GM21737 (cell line): ENCODE results near the gene HID1.
"Not testable (repeated sequence)": the region's sequence is repeated elsewhere in the genome, so short reads cannot be mapped to it uniquely, and the experiment has no call there.

ENCODE experiments used
- ATAC-seq: cut with Tn5 transposase; IDR thresholded peaks from one replicate; pipeline ENCODE4 v1.9.1; 2021; ENCODE audit warnings: mild to moderate bottlenecking, moderate library complexity; ENCODE audit not compliant: unreplicated experiment

Gene HID1

DNA sequence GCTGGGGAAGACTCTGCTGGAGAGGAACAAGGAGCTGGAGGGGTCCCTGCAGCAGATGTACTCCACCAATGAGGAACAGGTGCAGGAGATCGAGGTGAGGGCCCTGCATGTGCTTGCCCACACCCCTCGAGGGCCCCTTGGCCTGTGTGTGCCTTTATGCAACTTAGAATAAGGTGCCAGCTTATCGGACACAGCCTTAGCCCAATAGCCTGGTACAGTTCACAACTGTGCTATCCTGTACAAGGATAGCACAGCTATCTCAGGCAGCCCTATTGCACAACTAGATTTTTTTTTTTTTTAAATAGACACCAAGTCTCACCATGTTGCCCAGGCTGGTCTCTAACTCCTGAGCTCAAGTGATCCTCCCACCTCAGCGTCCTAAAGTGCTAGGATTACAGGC, 27.0 kb upstream of the HID1 start:
- ATAC-seq: no peak

DNA sequence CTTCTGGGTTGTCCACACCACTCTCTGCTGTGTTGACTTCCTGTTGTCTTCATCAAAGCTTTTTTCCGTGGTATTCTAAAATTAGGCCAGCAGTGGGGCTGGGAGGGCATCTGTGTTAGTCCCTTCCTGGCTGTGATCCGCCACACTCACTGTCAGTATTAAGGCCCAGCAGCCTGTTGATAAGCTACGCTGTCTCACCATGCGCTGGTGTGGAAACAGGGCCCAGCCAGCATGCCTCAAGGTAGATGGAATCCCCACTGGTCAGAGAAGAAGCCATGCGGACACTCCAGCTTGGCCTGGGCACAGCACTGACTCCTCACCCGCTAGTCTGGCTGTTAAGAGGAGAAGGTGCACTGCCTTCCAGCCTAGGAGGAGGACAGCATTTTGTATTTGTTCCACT, 26.2 kb upstream of the HID1 start:
- ATAC-seq: no peak

DNA sequence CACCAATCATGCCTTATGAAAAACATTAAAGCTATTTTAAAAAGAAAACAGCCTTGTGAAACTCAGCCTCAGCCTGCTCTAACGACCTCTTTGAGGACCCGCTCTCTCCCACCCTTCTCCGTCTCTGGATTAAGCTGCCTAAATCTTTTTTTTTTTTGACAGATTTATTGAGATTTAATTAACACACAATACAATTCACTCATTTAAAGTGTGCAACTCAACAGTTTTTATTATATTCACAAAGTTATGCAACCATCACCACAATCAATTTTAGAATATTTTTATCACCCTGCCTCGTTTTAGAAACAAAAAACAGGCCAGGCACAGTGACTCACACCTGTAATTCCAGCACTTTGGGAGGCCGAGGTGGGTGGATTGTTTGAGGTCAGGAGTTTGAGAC, 23.3 kb upstream of the HID1 start:
- no peak for ATAC-seq

DNA sequence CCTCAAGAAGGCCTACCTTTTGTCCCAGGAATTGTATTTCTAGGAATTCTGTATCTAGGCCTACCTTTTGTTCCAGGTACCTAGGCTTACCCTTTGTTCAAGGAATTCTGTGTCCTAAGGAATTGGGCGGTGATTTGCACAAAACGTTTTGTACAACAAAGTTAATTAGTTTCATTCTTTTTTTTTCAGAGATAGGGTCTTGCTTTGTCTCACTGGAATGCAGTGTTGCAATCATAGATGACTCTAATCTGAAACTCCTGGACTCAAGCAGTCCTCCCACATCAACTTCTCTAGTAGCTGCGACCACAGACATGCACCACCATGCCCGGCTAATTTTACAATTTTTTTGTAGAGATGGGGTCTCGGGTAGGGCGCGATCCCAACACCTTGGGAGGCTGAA, 21.9 kb upstream of the HID1 start:
- ATAC-seq: no peak

DNA sequence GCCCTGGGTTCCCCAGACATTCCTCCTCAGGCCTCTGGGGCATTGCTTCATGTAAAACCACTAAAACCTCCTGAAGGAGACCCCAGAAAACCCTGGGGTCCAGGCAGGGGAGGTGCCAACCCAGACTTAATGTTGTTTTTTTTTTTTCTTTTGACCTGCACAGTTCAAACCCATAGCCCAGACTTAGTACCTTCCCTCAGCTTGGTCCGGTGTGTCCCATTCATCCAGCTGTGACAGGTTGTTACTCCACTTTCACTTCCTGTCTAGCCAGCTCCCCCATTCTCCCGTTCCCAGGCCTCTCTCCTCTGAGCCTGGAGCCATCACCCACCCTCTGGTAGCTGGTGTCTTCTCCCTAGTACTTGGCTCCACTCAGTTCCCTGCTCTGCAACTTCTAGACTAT, 19.7 kb upstream of the HID1 start:
- no peak for ATAC-seq

DNA sequence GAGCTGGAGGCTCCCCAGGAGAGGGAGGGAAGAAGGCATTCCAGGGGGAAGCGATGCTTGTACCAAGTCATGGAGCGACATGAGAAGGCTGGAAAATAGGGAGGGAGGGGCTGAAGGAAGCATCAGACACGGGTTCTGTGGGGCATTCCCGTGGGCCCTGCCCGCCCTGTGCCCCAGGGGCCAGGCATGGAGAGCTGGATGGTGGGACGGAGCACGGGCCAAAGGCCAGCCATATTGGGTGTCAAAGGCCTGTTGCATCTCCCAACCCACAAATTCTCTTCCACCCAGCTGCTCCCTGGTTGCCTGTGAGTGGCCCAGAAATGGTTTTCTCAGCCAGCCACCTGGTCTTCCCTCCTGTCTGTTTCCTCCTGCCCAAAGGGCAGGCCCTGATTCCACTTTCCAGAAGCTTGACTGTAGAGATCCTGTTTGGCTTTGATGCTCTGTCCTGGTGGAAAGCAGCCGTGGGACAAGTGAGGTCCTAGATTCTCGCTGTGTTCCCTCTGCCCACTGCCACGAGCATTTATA, 18.1 kb upstream of the HID1 start:
- ATAC-seq: no peak

DNA sequence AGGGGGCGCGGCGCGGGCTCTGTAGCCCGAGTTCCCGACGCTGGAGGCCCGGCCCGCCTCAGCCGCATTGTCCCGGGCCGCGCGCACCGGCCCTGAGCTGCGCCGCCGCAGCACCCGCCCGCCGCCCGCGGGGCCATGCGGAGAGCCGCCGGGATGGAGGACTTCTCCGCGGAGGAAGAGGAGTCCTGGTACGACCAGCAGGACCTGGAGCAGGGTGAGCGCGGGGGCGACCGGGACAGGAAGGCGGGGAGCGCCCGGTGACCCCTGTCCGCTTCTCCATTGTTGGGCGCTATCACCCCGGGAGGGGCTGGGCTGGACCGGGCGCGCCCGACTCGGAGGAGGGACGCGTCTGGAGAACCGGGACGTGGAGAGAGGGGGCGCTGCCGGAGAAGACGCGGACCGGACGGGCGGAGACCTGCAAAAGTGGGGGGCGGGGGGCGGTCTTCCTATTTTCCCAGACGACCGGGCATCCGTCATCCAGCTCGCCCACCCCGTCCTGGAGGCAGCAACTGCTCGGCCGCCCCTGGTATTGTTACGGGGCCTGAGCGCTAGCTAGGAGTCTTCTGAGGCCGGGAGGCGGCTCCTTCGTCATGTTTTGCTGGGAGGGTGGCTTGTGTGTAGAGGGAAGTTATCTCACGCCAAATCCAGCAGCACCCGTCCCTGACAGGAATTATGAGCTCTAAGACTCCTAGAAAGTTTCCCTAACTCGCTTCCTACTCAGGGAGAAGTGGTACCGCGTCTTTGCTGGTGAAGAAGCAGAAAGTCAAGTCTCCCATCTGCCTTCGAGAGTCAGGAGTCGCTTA, 15.6 kb upstream of the HID1 start:
- peak; percentile 27 for ATAC-seq

DNA sequence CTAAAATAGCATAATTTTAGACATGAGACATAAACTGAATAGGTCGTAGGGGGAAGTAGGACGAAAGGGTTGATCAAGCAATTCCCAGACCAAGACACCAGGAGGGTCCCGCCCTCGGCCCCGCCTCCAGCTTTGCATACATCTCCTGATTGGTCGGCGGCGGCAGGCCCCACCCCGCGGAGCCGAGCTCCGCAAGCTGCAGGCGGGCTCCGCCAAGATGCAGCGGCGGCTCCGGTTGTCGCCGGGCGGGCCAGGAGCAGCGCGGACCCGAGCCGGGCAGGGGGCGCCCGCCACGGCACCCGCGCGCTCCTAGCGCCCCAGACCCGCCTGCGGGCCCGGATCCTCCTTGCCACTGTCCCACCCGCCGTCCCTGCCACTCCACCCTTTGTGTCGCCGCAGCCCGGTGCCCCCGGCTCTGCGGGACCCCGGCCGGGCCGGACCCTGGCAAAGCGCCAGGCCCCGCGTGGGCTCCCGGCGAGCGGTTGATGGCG, 14.9 kb upstream of the HID1 start, which contains the start of gene CDR2L:
Gene CDR2L, plus strand, starts transcription at position 215 of the 491 bp plus-strand sequence. CDS start 412 bp downstream, outside the sequence.
- ATAC-seq: peak; percentile 93

DNA sequence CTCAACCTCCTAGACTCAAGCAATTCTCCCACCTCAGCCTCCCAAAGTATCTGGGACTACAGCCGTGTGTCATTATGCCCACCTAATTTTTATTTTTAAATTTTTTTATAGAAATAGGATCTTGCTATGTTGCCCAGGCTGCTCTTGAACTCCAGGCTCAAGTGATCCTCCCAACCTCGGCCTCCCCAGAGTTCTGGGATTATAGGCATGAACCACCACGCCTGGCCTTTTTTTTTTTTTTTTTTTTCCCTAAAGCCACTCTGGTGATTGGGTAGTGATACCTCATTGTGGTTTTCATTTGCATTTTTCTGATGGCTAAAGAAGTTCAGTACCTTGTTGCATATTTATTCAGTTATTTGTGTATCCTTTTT, 13.6 kb upstream of the HID1 start:
- ATAC-seq: no peak

DNA sequence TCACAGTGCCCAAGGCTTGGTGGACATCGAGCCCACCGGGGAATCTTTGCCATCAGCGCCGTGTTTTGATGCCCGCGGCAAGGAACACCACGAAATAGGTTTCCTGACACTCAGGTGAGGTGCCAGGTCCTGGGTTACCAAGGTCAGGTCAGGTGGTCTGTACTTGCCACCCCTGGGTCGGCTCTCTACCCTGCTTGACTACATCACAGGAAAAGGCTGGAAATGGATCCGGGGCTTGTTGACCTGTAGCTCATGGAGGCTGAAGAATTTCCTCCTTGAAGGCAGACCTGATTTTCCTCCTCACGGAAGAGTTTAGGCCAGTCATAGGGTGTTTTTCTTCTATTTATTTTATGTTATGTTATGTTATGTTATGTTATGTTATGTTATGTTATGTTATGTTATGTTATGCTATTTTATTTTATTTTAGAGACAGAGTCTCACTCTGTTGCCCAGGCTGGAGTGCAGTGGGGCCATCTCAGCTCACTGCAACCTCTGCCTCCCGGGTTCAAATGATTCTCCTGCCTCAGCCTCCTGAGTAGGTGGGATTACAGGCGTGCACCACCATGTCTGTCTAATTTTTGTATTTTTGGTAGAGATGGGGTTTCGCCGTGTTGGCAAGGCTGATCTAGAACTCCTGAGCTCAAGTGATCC, 10.2 kb upstream of the HID1 start:
- ATAC-seq: not testable (repeated sequence)

DNA sequence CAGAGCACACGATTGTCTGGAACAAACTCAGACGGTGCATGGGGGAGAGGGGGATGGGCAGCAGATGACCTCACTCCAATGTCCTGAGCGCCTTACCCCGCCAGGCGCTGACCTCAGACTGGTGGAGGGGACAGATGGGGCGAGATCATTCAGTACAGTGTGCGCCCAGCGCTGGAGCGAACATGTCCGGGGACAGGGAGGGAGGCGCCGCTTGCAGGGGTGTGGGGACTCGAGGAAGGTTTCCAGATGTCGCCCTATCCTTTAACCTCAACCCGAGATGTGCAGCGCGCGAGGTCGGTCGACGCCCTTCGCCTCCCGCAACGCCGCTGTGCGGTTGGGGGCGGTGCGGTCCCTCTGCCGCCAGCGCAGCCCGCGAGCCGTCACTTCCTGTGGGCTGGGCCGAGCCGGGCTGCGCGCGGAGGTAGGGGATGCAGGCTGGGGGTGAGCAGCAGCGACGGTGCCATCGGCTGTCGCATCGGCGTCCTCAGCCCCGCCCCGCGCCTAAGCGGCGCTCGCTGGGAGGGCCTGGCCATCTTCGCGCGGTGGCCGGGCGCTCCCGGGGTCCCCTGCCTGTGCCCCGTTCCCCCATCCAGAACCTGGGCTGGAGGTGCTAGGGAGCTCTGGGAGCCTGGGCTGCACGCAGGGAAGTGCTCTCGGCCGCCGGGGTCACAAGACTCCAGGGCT, 9.6 kb upstream of the HID1 start:
- ATAC-seq: no peak

DNA sequence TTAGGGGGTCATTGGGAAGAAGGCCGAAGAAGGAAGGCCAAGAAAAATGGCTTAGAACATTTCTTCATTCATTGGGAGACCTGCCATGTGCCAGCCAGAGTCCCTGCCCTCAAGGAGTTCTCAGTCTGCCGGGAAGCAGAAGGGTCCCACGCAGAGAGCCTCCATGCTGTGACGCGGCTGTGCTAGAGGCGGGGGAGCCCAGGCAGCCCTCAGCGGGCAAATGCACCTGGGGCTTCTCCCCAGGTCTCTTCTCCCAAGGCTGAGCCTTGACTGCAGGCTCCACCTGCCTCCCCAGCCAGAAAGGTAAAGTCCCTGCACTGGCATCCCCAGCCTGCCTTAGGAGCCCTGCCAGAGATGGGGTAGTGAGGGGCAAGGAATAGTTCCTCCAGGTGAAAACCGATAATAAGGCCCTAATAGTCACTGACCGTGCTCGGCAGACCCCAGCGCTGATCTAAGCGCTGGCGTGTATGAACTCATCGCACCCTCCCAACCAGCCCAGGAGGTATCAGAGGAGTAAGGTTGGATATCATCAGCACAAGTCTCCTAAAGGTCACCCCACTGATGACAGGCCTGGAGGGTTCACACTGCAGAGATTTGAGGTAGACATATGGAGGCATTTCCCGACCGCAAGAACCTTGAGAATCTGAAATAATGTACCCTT, 8.9 kb upstream of the HID1 start:
- ATAC-seq: no peak

DNA sequence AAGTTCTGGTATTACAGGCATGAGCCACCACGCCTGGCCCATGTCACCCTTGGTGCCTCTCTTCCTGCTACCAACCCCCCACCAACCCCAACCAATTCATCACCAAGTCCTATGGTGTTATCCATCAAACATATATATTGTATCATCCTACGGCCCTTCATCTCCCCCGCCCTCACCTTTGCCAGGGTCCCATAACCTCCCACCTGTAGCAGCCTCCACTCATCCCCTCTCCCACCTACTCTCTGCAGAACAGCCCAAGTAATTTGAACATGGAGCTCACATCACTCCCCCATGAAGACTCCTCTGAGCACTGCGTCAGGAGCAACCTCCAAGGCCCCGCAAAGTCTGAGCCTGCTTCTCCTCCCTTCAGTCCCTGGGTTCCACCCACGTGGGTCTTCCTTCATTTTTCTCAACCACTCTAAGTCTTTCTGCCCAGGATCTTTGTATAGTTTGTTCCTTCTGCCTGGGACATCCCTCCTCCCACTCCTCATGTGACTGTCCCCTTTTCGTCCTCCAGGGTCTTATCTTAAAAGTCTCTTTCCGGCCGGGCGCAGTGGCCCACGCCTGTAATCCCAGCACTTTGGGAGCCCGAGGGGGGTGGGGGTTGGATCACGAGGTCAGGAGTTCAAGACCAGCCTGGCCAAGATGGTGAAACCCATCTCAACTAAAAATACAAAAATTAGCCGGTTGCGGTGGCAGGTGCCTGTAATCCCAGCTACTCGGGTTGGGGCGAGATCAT, 7.0 kb upstream of the HID1 start:
- ATAC-seq: no peak

DNA sequence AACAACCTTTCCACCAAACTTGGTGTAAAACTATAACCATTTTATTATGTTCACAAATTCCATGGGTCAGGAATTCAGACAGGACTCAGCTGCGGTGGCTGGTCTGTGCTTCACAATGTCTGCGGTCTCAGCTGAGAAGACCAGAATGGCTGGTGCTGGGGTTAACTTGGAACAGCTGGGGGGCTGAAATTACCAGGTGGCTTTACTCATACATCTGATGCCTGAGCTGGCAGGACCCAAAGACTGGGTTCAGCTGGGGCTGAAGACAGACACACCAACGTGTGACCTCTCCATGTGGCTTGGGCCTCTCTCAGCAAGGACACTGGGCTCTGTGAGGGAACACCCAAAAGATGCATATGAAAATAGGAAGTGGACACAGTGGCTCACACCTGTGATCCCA, 5.7 kb upstream of the HID1 start:
- ATAC-seq: no peak

DNA sequence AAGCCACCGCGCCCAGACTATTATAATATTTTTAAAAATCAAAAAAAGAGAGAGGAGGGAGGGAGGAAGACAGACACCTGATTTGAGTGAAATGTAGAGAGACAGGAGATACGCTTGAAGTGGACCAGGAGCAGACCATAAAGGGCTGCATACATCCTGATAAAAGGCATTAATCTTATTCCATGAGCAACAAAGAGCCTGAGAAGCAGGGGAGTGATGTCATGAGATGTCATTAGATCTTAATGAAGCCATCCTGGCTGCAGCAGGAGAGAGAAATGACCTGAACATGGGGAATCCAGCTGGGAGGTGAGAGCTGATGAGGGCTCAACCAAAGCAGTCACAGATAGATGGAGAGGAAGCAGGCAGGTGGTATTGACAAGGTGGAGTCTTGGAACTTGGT, 5.2 kb upstream of the HID1 start:
- no peak for ATAC-seq

DNA sequence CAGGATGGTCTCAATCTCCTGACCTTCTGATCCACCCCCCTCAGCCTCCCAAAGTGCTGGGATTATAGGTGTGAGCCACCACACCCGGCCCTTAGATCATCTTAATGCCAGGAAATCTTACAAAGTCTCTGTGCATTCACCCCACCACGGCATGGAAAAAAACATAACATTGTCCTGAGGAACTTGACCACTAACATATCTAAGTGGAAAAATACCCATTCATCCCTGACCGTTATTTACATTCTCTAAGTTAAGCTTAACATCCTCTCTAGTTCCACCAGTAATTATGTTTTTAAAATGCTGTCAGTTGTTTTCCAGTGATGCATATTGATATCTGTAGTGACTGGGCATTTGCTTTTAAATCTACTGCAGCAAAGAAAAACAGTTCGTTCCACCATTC, 3.4 kb upstream of the HID1 start:
- no peak for ATAC-seq

DNA sequence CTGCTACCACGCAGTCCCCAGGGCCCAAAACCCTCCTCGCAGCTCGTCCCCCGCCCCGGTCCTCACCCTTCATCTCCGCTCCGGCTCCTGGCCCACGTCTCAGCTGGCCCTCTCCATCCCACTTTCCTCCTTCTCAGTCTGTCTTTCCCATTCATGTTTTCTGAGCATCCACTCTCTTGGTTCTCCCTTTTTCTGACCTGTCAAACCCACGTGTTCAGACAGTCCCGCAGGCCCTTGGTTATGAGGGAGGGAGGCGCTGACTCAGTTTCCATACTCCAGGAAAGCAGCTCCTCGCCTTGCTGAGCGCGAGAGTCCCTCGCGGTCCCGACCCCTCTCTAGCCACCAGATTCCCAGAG, 392 bp upstream of the HID1 start:
- no peak for ATAC-seq

DNA sequence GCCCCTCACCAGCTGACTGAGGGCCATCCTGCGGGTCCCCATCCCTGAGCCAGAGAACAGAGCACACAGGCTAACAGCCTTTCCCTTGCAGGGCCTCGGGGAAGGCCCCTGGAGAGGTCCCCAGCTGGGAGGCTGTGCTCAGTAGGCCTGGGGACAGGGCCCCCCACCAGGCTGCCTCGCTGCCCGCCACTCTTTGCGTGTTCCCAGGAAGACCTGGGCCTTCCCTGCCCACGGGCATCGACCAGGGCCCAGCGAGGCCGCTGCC, 785 bp downstream of the HID1 start:
- ATAC-seq: no peak

DNA sequence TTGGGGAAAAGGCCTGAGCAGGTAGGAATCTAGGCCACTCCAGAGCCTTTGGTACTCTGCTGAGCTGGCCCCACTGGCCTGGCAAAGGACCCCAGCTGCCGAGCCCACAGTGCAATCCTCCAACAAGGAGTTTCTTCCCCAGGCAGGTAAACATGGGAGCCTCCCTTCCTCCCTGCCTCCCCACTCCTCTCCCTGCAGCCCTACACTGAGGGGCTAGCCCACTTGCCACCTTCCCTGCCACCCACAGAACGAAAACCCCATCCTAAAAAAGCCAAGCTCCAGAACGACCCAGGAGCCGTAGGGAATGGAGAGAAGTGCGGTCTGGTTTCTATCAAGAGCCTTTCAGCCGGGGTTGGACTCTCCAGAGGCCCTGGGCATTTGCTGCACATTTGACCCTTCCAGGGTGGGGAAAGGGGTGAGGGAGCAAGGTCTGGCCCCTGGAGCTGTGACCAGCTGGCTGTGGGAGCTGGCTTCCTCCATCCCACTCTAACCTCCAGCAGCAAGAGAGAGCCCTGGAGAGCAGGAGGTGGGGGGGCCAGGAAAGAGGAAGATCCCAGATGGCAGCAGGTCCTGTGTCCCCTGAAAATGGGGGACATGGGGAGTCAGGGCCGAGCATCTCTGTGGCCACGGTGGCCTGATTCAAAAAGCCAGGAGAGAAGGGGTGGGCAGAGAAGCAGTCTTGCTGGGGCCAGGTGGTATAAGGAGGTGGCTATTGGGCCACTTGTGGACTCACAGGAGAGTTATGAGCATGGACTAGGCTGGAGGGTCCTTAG, 1.3 kb downstream of the HID1 start:
- no peak for ATAC-seq

DNA sequence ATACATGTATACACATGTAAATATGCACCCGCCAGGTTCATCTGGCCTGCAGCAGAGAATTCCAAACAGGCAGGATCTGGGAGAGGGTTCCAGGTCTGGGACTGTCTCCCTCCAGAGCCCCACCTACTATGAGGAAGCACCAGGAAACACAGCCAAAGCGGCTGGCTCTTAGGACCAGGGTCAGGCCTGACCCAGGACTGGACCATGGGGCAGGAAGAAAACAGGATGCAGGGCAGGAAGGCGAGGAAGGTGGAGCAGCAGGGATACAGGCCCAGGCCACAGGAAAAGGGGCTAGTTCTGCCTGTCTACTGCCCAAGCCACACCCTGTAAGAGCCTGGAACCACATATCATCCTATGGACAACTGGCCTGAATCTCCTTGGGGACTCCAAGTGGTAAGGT, 2.2 kb downstream of the HID1 start:
- ATAC-seq: no peak
